Stimulated activated CD8-positive, alpha-beta memory T cell treated with anti-CD3 and anti-CD28 coated beads, Interleukin-7, amount 100 ng/mL, for 48 hours (primary cell): ENCODE data around the gene SPRTN.
"Not testable (repeated sequence)": the region's sequence is repeated elsewhere in the genome, so short reads cannot be mapped to it uniquely, and the experiment has no call there.

ENCODE experiments used
- DNase-seq, 2 donors: peaks; one replicate each; pipeline ENCODE4 v3.0.0-alpha.2; 2020; ENCODE audit warnings: low read depth in 1 of 2; ENCODE audit errors: extremely low read depth in 1 of 2

SPRTN gene

GRCh38 chr1:231335663-231336602, 2.2 kb upstream of the SPRTN start:
- no peak for DNase-seq

- DNase-seq: no peak
Measured at GRCh38 chr1:231337043-231337471, 1.0 kb upstream of the SPRTN start.

- peak; percentile 91 to 96 for DNase-seq
Measured at GRCh38 chr1:231337472-231338269, 422 bp upstream of the SPRTN start, which contains the start of gene EXOC8. Gene EXOC8 (minus strand): TSS chr1:231337852. CDS start chr1:231337745, 107 bp downstream.

GRCh38 chr1:231340328-231341013, 2.4 kb downstream of the SPRTN start:
- no peak for DNase-seq

- DNase-seq: no peak
Measured at GRCh38 chr1:231347961-231348360, 9.9 kb downstream of the SPRTN start.

- DNase-seq: no peak
Measured at GRCh38 chr1:231348442-231348841, 10.3 kb downstream of the SPRTN start.

GRCh38 chr1:231348856-231349255, 10.8 kb downstream of the SPRTN start:
- not testable (repeated sequence) for DNase-seq

- no peak for DNase-seq
Measured at GRCh38 chr1:231351816-231352215, 13.7 kb downstream of the SPRTN start.

- DNase-seq: no peak
Measured at GRCh38 chr1:231353086-231353485, 15.0 kb downstream of the SPRTN start.

- no peak for DNase-seq
Measured at GRCh38 chr1:231354330-231355020, 16.4 kb downstream of the SPRTN start.

- no peak for DNase-seq
Measured at GRCh38 chr1:231355171-231355570, 17.1 kb downstream of the SPRTN start.

- DNase-seq: no peak
Measured at GRCh38 chr1:231357187-231357772, 19.2 kb downstream of the SPRTN start.

- no peak for DNase-seq
Measured at GRCh38 chr1:231357831-231358354, 19.8 kb downstream of the SPRTN start.

- no peak for DNase-seq
Measured at GRCh38 chr1:231359113-231359512, 21.0 kb downstream of the SPRTN start.

GRCh38 chr1:231362325-231362724, 24.2 kb downstream of the SPRTN start:
- DNase-seq: no peak

GRCh38 chr1:231363624-231364023, 25.5 kb downstream of the SPRTN start:
- DNase-seq: no peak

- DNase-seq: no peak
Measured at GRCh38 chr1:231364192-231364591, 26.1 kb downstream of the SPRTN start.

- no peak for DNase-seq
Measured at GRCh38 chr1:231369282-231369681, 31.2 kb downstream of the SPRTN start.

- no peak for DNase-seq
Measured at GRCh38 chr1:231372501-231372900, 34.4 kb downstream of the SPRTN start.

- DNase-seq: no peak
Measured at GRCh38 chr1:231374394-231374793, 36.3 kb downstream of the SPRTN start.
